Measurements from ENCODE around the gene BANF2. TPM values are rescaled to one million over a fixed set of nuclear protein-coding genes. Genes with fewer than 3 reads are reported as not detected.

The BANF2 gene
- total RNA-seq, 1 experiment from 2014 or later, result not detected

DNA sequence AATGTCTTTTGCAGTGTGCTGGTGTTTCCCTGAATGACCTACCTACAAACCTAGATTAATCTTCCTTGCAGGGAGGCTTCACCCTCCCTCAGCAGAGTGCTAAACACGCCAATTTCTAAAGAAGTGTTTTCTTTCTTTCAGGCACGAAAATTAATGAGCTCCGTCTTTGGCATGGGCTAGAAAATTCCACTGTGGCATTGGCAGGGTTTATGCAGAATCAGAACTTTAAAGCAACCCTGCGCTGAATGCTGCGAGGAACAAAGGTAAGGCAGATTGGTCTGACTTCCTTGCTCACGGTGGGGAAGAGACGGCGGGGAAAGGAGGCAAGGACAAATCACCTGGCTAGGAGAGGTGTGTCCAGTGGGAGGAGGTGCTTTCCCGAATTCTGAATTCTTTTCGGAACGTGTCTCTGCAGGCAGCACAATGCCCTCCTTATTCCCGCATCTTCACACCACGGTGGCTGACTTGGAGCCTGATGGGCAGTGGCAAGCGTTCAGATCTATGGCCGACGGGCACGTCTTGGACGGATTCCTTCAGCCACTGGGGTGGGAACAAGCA lies 6.2 kb upstream of the BANF2 start:
- intact Hi-C loops (cut with micrococcal nuclease; ENCODE audit: unreplicated experiment), result no loop called here
- H3K9me3 ChIP-seq (ENCODE audit: low read depth, low read length, poor library complexity, severe bottlenecking), result peaks cover 3% of the 10 kb centered on the region
- DNase-seq (ENCODE audit: low spot score), result no peak
- ChIA-PET CTCF (no interaction called here), POLR2A (ENCODE audit: low non-redundant PET) (no interaction called here)
- BruUV-seq (replicated peaks), result no TSS peak
- TF ChIP-seq CTCF (conservative IDR thresholded peaks at IDR 0.05; ENCODE audit: low read depth, low read length) (no peak), EZH2 (IDR thresholded peaks at IDR 0.05; ENCODE audit: borderline replicate concordance, low read depth, low read length, poor library complexity, severe bottlenecking) (no peak)
- no peak overlapping the region for H3K4me3 ChIP-seq (ENCODE audit: low read depth, low read length, poor library complexity, severe bottlenecking)
- no peak overlapping the region for H3K27ac ChIP-seq (ENCODE audit: low read depth, low read length, poor library complexity, severe bottlenecking)
- H3K4me1 ChIP-seq (ENCODE audit: insufficient read depth, low read length, poor library complexity, severe bottlenecking), result no peaks in the 10 kb centered on the region
- H3K36me3 ChIP-seq (ENCODE audit: insufficient read depth, low read length, poor library complexity, severe bottlenecking), result no peaks in the 10 kb centered on the region
- no peaks in the 10 kb centered on the region for H3K27me3 ChIP-seq (replicated peaks; ENCODE audit: insufficient read depth, low read depth, low read length, poor library complexity)

DNA sequence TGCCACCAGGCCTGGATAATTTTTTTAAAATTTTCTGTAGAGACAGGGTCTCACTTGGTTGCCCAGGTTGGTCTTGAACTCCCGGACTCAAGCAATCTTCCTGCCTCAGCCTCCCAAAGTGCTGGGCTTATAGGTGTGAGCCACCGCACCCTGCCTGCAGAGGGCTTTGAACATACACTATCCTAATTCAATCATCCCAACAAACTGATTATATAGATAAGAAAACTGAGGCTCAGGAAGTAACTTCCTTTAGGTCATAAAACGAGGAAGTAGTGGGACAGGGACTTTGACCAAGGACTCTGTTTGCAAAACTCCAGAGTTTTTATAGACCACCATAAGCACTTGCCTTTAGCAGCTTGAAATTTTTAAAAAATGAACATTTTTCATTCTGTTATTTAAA lies 5.0 kb upstream of the BANF2 start:
- no TSS peak for BruUV-seq (replicated peaks)
- Histone ChIP-seq H3K27ac (ENCODE audit: low read depth, low read length, poor library complexity, severe bottlenecking) (no peak overlapping the region), H3K36me3 (ENCODE audit: insufficient read depth, low read length, poor library complexity, severe bottlenecking) (no peaks in the 10 kb centered on the region), H3K9me3 (ENCODE audit: low read depth, low read length, poor library complexity, severe bottlenecking) (peaks cover 3% of the 10 kb centered on the region), H3K4me3 (ENCODE audit: low read depth, low read length, poor library complexity, severe bottlenecking) (no peak overlapping the region), H3K4me1 (ENCODE audit: insufficient read depth, low read length, poor library complexity, severe bottlenecking) (no peaks in the 10 kb centered on the region), H3K27me3 (replicated peaks; ENCODE audit: insufficient read depth, low read depth, low read length, poor library complexity) (no peaks in the 10 kb centered on the region)
- intact Hi-C loops (cut with micrococcal nuclease; ENCODE audit: unreplicated experiment), result no loop called here
- ChIA-PET POLR2A (ENCODE audit: low non-redundant PET) (no interaction called here), CTCF (interaction anchor here (0.6 kb wide), 1 partner anchor 13 kb away, joined by 5 read pairs; the partner anchor contains the start of gene RRBP1)
- no peak for TF ChIP-seq EZH2 (IDR thresholded peaks at IDR 0.05; ENCODE audit: borderline replicate concordance, low read depth, low read length, poor library complexity, severe bottlenecking)
- no peak for TF ChIP-seq CTCF (conservative IDR thresholded peaks at IDR 0.05; ENCODE audit: low read depth, low read length)
- DNase-seq (ENCODE audit: low spot score), result no peak

DNA sequence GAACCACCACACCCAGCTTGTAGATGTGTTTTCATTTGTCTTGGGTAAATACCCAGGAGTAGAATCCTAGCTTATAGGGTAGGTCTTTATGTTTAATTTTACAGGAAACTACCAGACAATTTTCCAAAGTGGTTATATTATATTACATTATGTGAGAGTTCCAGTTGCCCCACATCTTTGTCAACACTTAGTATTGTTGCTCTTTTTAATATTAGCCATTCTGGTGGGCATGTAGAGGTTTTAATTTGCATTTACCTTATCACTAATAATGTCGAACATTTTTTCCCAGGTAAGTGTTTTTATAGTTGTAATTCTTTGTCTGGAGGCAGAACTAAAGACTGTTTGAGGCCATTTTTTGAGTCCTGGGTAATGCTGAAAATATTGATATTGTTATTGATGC lies 3.5 kb upstream of the BANF2 start:
- no TSS peak for BruUV-seq (replicated peaks)
- Histone ChIP-seq H3K27ac (ENCODE audit: low read depth, low read length, poor library complexity, severe bottlenecking) (no peak overlapping the region), H3K9me3 (ENCODE audit: low read depth, low read length, poor library complexity, severe bottlenecking) (no peaks in the 10 kb centered on the region), H3K27me3 (replicated peaks; ENCODE audit: insufficient read depth, low read depth, low read length, poor library complexity) (no peaks in the 10 kb centered on the region), H3K4me1 (ENCODE audit: insufficient read depth, low read length, poor library complexity, severe bottlenecking) (no peaks in the 10 kb centered on the region), H3K4me3 (ENCODE audit: low read depth, low read length, poor library complexity, severe bottlenecking) (no peak overlapping the region), H3K36me3 (ENCODE audit: insufficient read depth, low read length, poor library complexity, severe bottlenecking) (no peaks in the 10 kb centered on the region)
- ChIA-PET POLR2A (ENCODE audit: low non-redundant PET) (no interaction called here), CTCF (no interaction called here)
- intact Hi-C loops (cut with micrococcal nuclease; ENCODE audit: unreplicated experiment), result no loop called here
- no peak for DNase-seq (ENCODE audit: low spot score)
- no peak for TF ChIP-seq EZH2 (IDR thresholded peaks at IDR 0.05; ENCODE audit: borderline replicate concordance, low read depth, low read length, poor library complexity, severe bottlenecking)
- TF ChIP-seq CTCF (conservative IDR thresholded peaks at IDR 0.05; ENCODE audit: low read depth, low read length), result no peak
